PFSK-1 (cell line): ENCODE results near the gene MIDN.

Experiments used
- FOXP2 ChIP-seq: optimal IDR thresholded peaks from 2 replicates; pipeline ENCODE3; 2011; ENCODE audit warnings: borderline replicate concordance, control low read depth, inconsistent platforms; ENCODE audit not compliant: insufficient read depth; ENCODE audit errors: extremely low read length, extremely low read depth
- POLR2AphosphoS5 ChIP-seq: IDR thresholded peaks from 2 replicates; pipeline ENCODE4 v1.6.1; 2012; ENCODE audit warnings: low read depth, mild to moderate bottlenecking, control low read depth, low read length, moderate library complexity
- REST ChIP-seq, 2 experiments: IDR thresholded peaks; 2 replicates each; pipeline versions ENCODE4 v1.6.1 to v1.8.0; 2011 to 2012; ENCODE audit warnings: low read depth in 2 of 2, low read length in 2 of 2, control low read depth in 1 of 2, inconsistent platforms in 1 of 2, mild to moderate bottlenecking in 1 of 2, moderate library complexity in 1 of 2; ENCODE audit not compliant: insufficient read depth in 1 of 2
- SIN3A ChIP-seq: IDR thresholded peaks from 2 replicates; pipeline ENCODE4 v1.6.1; 2012; ENCODE audit warnings: mild to moderate bottlenecking, low read length, moderate library complexity, borderline replicate concordance; ENCODE audit not compliant: insufficient read depth
- TAF1 ChIP-seq: IDR thresholded peaks from 2 replicates; pipeline ENCODE4 v1.6.1; 2012; ENCODE audit warnings: low read length, control low read depth, borderline replicate concordance; ENCODE audit not compliant: insufficient read depth

The MIDN gene

GRCh38 chr19:1233115-1233667 lies 15.2 kb upstream of the MIDN start:
- TF ChIP-seq POLR2AphosphoS5: no peak
- no peak for TF ChIP-seq SIN3A
- TF ChIP-seq FOXP2: no peak
- no peak for TF ChIP-seq REST (IDR thresholded peaks at IDR 0.05; ENCODE audit: insufficient read depth in 1 of 2, low read depth in 2 of 2, low read length in 2 of 2)
- TF ChIP-seq TAF1: no peak

DNA sequence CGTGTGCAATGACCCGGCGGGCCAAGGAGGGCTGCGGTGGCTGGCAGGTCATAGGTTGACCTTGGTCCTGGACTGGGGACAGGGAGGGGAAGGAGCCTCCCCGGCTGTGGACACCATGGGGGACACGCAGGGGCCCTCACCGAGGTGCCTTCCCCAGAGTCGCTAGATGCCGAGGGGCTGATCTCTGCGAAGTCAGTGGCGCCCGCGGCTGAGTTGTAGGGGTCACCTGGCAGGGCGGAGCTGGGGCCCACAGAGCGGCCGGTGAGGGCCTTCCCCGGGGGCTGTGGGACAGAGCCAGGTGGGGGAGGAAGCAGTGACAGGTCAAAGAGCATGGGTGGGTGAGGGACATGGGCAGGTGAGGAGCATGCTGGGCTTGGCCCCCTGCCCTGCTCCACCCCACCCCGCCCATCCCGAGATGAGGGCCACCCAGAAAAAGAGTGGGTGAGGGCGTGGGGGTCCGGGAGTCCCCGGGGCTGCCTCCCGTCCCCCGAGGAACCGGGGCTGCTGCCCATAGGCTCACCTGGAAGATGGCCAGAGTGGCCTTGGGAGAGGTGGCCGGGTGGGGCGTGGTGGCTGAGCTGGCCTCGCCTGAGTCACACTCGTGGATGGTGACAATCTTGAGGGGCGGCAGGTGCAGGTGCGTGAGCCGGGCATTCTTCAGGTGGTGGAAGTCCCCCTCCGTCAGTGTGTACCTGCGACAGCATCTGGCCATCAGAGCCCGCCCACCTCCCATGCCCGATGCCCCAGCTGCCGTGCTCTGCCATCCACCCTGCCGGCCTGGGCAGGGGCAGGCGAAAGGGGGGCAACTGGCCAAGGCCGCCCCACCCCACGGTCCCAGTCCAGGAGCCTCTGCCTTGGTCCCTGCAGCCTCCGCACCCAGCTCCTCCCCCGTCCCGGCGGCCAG lies 14.1 kb upstream of the MIDN start:
- no peak for TF ChIP-seq SIN3A
- TF ChIP-seq FOXP2: no peak
- TF ChIP-seq POLR2AphosphoS5: no peak
- TF ChIP-seq TAF1: no peak
- TF ChIP-seq REST (IDR thresholded peaks at IDR 0.05; ENCODE audit: insufficient read depth in 1 of 2, low read depth in 2 of 2, low read length in 2 of 2): no peak

- no peak for TF ChIP-seq TAF1
- no peak for TF ChIP-seq SIN3A
- no peak for TF ChIP-seq REST (IDR thresholded peaks at IDR 0.05; ENCODE audit: insufficient read depth in 1 of 2, low read depth in 2 of 2, low read length in 2 of 2)
- no peak for TF ChIP-seq FOXP2
- TF ChIP-seq POLR2AphosphoS5: no peak
Observed at GRCh38 chr19:1234955-1235380, 13.4 kb upstream of the MIDN start.

DNA sequence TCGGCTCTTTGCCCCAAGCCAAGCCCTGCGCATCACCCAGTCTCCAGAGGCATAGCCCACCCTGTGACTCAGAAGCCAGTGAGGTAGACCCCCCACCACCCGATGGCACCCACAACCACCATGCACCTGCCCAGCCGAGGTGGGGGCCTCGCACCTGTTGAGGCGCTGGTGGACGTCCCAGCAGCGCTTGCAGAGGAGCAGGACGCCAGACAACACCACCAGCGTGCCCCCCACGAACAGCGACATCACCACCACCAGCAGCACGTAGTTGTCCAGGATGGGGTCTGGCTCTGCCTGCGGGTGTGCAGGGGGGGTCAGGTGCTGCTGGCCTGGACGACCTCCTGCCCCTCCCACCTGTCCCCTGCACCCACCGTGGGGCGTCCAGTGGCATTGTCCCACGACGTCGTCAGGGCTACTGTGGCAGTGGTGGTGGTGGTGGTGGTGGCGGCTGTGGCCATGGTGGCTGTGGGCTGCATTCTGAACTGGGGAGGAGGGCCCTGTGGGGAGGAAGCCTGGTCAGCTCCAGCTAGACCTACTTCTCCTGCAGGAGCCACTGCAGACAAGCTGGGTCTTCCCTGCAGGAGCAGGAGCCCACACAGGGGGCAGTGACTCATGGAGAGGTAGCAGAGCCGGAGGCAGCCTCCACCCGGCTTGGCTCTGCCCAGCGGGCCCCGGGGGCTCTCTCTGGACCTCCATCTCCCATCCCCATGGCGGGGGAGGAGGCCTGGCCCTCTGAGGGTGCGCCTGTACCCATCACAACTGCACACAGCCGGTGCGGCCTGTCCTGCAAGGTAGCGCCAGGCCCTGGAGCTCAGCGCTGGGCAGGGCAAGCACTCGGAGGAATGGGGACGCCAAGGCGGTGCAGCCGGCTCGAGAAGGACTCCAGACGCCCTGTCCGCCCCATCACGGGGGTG lies 12.5 kb upstream of the MIDN start:
- TF ChIP-seq POLR2AphosphoS5 (no peak), REST (IDR thresholded peaks at IDR 0.05; ENCODE audit: insufficient read depth in 1 of 2, low read depth in 2 of 2, low read length in 2 of 2) (no peak)
